DND-41 (cell line): ENCODE results near the gene TMEM91.

Source experiments
- ATAC-seq: fragments of 200-7000 bp; cut with Tn5 transposase; 3 replicates; pipeline ENCODE4 v1.9.1; 2021; ENCODE audit warnings: low read depth; ENCODE audit not compliant: insufficient read depth
- DNase-seq: peaks from one replicate; pipeline ENCODE4 v3.0.0-alpha.2; 2020
- H2AFZ ChIP-seq: 2 replicates; pipeline ENCODE4 v1.6.0; 2012; ENCODE audit warnings: low read depth, low read length
- H3K27ac ChIP-seq: 2 replicates; pipeline ENCODE4 v1.5.1; 2012; ENCODE audit warnings: low read length, inconsistent platforms
- H3K27me3 ChIP-seq: fragments of 200-600 bp; sonication (generic); 2 replicates; pipeline ENCODE4 v1.6.0; 2012; ENCODE audit warnings: low read length, mild to moderate bottlenecking, inconsistent platforms; ENCODE audit not compliant: insufficient read depth, poor library complexity
- H3K36me3 ChIP-seq: 2 replicates; pipeline ENCODE4 v1.5.1; 2012; ENCODE audit warnings: low read length, inconsistent platforms; ENCODE audit not compliant: insufficient read depth
- H3K4me1 ChIP-seq: 2 replicates; pipeline ENCODE4 v1.5.1; 2012; ENCODE audit warnings: mild to moderate bottlenecking, low read length; ENCODE audit not compliant: insufficient read depth
- H3K4me2 ChIP-seq: 2 replicates; pipeline ENCODE4 v1.6.0; 2012; ENCODE audit warnings: mild to moderate bottlenecking, moderate library complexity, low read length, inconsistent platforms; ENCODE audit not compliant: insufficient read depth
- H3K4me3 ChIP-seq, 2 experiments: fragments of 200-600 bp in 1 of 2; shearing (Covaris generic) in 1 of 2; 2 replicates each; pipeline ENCODE4 v1.5.1; 2012 to 2016; ENCODE audit warnings: inconsistent platforms in 2 of 2, low read length in 2 of 2, mild to moderate bottlenecking in 2 of 2, low read depth in 1 of 2, moderate library complexity in 1 of 2
- H3K79me2 ChIP-seq: 2 replicates; pipeline ENCODE4 v1.6.0; 2012; ENCODE audit warnings: low read length, inconsistent platforms; ENCODE audit not compliant: insufficient read depth
- H3K9ac ChIP-seq: 2 replicates; pipeline ENCODE4 v1.6.0; 2012; ENCODE audit warnings: low read depth, mild to moderate bottlenecking, inconsistent platforms, low read length, moderate library complexity
- H3K9me3 ChIP-seq: 2 replicates; pipeline ENCODE4 v1.5.1; 2012; ENCODE audit warnings: low read length, moderate library complexity, mild to moderate bottlenecking, inconsistent platforms; ENCODE audit not compliant: insufficient read depth, severe bottlenecking
- H4K20me1 ChIP-seq: 2 replicates; pipeline ENCODE4 v1.6.0; 2012; ENCODE audit warnings: low read length; ENCODE audit not compliant: insufficient read depth
- EZH2 ChIP-seq: IDR thresholded peaks from 3 replicates; pipeline ENCODE4 v1.6.1; 2012; ENCODE audit warnings: borderline replicate concordance, low read depth, mild to moderate bottlenecking, moderate library complexity, low read length, inconsistent platforms; ENCODE audit not compliant: severe bottlenecking
- TF ChIP-seq, protein P1 (sequence below): IDR thresholded peaks from 2 replicates; pipeline ENCODE4 v1.5.1; 2012; ENCODE audit warnings: borderline replicate concordance, low read length, moderate library complexity, mild to moderate bottlenecking; ENCODE audit not compliant: poor library complexity, severe bottlenecking; ENCODE audit errors: extremely low read depth

TMEM91 gene

DNA sequence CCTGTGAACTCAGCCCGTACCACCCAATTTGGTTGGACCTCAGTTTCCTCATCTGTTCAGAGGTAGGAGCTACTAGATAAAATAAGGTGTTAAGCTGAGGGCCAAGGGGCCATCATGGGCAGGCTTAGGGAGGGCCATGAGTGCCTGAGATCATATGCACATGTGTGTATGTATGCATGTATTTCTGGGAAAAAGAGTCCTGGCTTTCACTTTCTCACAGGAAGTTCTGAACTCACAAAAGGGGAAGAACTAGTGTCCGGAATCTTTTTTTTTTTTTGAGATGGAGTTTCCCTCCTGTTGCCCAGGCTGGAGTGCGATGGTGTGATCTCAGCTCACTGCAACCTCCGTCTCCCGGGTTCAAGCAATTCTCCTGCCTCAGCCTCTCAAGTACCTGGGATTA lies 41.5 kb upstream of the TMEM91 start:
- no peak for TF ChIP-seq EZH2
- TF ChIP-seq, protein P1, sequence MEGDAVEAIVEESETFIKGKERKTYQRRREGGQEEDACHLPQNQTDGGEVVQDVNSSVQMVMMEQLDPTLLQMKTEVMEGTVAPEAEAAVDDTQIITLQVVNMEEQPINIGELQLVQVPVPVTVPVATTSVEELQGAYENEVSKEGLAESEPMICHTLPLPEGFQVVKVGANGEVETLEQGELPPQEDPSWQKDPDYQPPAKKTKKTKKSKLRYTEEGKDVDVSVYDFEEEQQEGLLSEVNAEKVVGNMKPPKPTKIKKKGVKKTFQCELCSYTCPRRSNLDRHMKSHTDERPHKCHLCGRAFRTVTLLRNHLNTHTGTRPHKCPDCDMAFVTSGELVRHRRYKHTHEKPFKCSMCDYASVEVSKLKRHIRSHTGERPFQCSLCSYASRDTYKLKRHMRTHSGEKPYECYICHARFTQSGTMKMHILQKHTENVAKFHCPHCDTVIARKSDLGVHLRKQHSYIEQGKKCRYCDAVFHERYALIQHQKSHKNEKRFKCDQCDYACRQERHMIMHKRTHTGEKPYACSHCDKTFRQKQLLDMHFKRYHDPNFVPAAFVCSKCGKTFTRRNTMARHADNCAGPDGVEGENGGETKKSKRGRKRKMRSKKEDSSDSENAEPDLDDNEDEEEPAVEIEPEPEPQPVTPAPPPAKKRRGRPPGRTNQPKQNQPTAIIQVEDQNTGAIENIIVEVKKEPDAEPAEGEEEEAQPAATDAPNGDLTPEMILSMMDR, result no peak
- Histone ChIP-seq H3K4me3 (no peak overlapping the region), H3K4me2 (no peak overlapping the region), H3K27ac (no peak overlapping the region), H3K9me3 (no peaks in the 10 kb centered on the region), H4K20me1 (peaks cover 21% of the 10 kb centered on the region; the same call in 1 of the 2 replicates), H3K36me3 (peaks cover 78% of the 10 kb centered on the region), H3K27me3 (no peaks in the 10 kb centered on the region), H3K4me1 (no peaks in the 10 kb centered on the region), H3K79me2 (peaks cover 21% of the 10 kb centered on the region; the same call in 1 of the 2 replicates), H3K9ac (no peak overlapping the region), H2AFZ (no peak overlapping the region)
- ATAC-seq (no peak), DNase-seq (no peak)

DNA sequence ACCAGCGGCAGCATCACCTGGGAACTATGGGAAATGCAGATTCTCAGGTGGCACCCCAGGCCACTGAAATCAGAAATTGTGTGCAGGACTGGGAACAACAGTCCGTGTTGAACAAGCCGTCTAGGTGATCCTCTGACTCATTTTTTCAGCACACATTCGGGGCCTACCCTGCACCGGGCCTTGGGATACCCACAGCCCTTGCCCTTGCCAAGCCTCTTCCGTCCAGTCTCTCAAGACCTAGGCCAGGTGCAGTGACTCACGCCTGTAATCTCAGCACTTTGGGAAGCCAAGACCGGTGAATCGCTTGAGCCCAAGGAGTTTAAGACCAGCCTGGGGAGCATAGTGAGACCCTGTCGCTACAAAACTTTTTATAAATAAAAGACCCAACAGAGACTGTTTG lies 40.9 kb upstream of the TMEM91 start:
- H2AFZ ChIP-seq, result no peak overlapping the region
- H3K79me2 ChIP-seq, result peaks cover 20% of the 10 kb centered on the region; the same call in 1 of the 2 replicates
- TF ChIP-seq EZH2, result no peak
- TF ChIP-seq, protein P1, result no peak
- peaks cover 79% of the 10 kb centered on the region for H3K36me3 ChIP-seq
- H3K27ac ChIP-seq, result no peak overlapping the region
- no peak overlapping the region for H3K4me2 ChIP-seq
- no peak overlapping the region for H3K4me3 ChIP-seq
- ATAC-seq (no peak), DNase-seq (no peak)
- peaks cover 24% of the 10 kb centered on the region; the same call in 1 of the 2 replicates for H4K20me1 ChIP-seq
- no peaks in the 10 kb centered on the region for H3K27me3 ChIP-seq
- no peaks in the 10 kb centered on the region for H3K9me3 ChIP-seq
- no peaks in the 10 kb centered on the region for H3K4me1 ChIP-seq
- no peak overlapping the region for H3K9ac ChIP-seq

DNA sequence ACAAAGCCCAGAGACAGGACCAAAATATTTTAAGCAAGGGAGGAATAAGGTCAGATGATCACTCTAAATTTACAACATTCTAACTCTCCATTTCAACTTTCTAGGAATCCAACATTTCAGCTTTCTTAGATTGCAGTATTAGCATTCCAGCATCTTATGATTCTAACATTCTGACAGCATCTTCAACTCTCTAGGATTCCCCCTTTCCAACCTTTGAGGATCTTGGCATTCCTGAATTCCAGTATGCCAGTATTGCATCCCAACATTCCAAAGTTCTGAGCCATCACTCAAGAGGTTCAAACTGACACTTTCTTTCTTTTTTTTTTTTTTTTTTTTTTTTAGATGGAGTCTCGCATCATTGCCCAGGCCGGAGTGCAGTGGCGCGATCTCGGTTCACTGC lies 36.4 kb upstream of the TMEM91 start:
- Histone ChIP-seq H3K36me3 (peaks cover 81% of the 10 kb centered on the region), H4K20me1 (peaks cover 24% of the 10 kb centered on the region; the same call in 1 of the 2 replicates), H3K4me1 (no peaks in the 10 kb centered on the region), H3K4me2 (no peak overlapping the region), H2AFZ (no peak overlapping the region), H3K4me3 (no peak overlapping the region), H3K9me3 (no peaks in the 10 kb centered on the region), H3K79me2 (peaks cover 25% of the 10 kb centered on the region), H3K27me3 (no peaks in the 10 kb centered on the region), H3K9ac (no peak overlapping the region), H3K27ac (no peak overlapping the region)
- ATAC-seq (no peak), DNase-seq (no peak)
- no peak for TF ChIP-seq EZH2
- TF ChIP-seq, protein P1, result no peak
